ENCODE results near the gene KCP. TPM values are rescaled to one million over a fixed set of nuclear protein-coding genes. Genes with fewer than 3 reads are reported as not detected.
A peak's percentile ranks its signal among the peaks of the same experiment; 100 is the strongest.

Gene KCP
- total RNA-seq, 6 experiments from 2014 or later, result 0.10 to 0.22 (median 0.12) TPM; not detected in 2

GRCh38 chr7:128954150-128954549 lies 43.6 kb upstream of the KCP start:
- no peaks in the 10 kb centered on the region for H3K9me3 ChIP-seq
- H3K4me3 ChIP-seq, result no peak overlapping the region
- ATAC-seq (no peak), DNase-seq (no peak)
- H3K36me3 ChIP-seq, result peaks cover 0 to 53% (median 14%) of the 10 kb centered on the region in 4 donors
- H3K27me3 ChIP-seq, result no peaks in the 10 kb centered on the region
- intact Hi-C loops (cut with DNase I), result no loop called here
- TF ChIP-seq CTCF (IDR thresholded peaks at IDR 0.05), result no peak
- no peak for TF ChIP-seq POLR2A (IDR thresholded peaks at IDR 0.05)
- 81% methylated on average over 2 of the region's 2 CpGs for WGBS (ENCODE audit: insufficient coverage, low coverage, low lambda C conversion rate, missing lambda C conversion rate)
- no peaks in the 10 kb centered on the region for H3K4me1 ChIP-seq
- no peak overlapping the region for H3K27ac ChIP-seq

- no peaks in the 10 kb centered on the region for H3K4me1 ChIP-seq
- no peak overlapping the region for H3K27ac ChIP-seq
- H3K4me3 ChIP-seq, result no peak overlapping the region
- WGBS (ENCODE audit: insufficient coverage, low coverage, low lambda C conversion rate, missing lambda C conversion rate), result 76% methylated on average over 5 of the region's 5 CpGs
- TF ChIP-seq CTCF (IDR thresholded peaks at IDR 0.05) (no peak), POLR2A (IDR thresholded peaks at IDR 0.05) (no peak)
- no peaks in the 10 kb centered on the region for H3K27me3 ChIP-seq
- H3K36me3 ChIP-seq, result peaks cover 0 to 28% (median 5%) of the 10 kb centered on the region in 4 donors
- intact Hi-C loops (cut with DNase I), result no loop called here
- no peaks in the 10 kb centered on the region for H3K9me3 ChIP-seq
- no peak for ATAC-seq
- no peak for DNase-seq
These were observed 40.8 kb upstream of the KCP start for GRCh38 chr7:128951296-128951695.

GRCh38 chr7:128948976-128949760 lies 38.7 kb upstream of the KCP start:
- peak; percentile 25 to 52 (median 28) for ATAC-seq
- DNase-seq, result no peak

GRCh38 chr7:128948312-128948973 lies 37.9 kb upstream of the KCP start:
- intact Hi-C loops (cut with DNase I), result no loop called here
- DNase-seq (peak in 1 of 3 donors; percentile 59), ATAC-seq (peak; percentile 39 to 64 (median 46))
- Histone ChIP-seq H3K36me3 (no peaks in the 10 kb centered on the region), H3K27me3 (no peaks in the 10 kb centered on the region), H3K4me1 (no peaks in the 10 kb centered on the region), H3K9me3 (no peaks in the 10 kb centered on the region), H3K27ac (no peak overlapping the region), H3K4me3 (no peak overlapping the region)
- WGBS (ENCODE audit: insufficient coverage, low coverage, low lambda C conversion rate, missing lambda C conversion rate), result 49% methylated on average over 4 of the region's 12 CpGs
- no peak for TF ChIP-seq POLR2A (IDR thresholded peaks at IDR 0.05)
- TF ChIP-seq CTCF (IDR thresholded peaks at IDR 0.05), result no peak

More at GRCh38 chr7:128948976-128949760, 38.7 kb upstream of the KCP start:
- no peaks in the 10 kb centered on the region for H3K4me1 ChIP-seq
- WGBS (ENCODE audit: insufficient coverage, low coverage, low lambda C conversion rate, missing lambda C conversion rate), result 89% methylated on average over 1 of the region's 4 CpGs
- no peaks in the 10 kb centered on the region for H3K27me3 ChIP-seq
- H3K9me3 ChIP-seq, result no peaks in the 10 kb centered on the region
- no peak overlapping the region for H3K4me3 ChIP-seq
- no peak for TF ChIP-seq POLR2A (IDR thresholded peaks at IDR 0.05)
- no peak for TF ChIP-seq CTCF (IDR thresholded peaks at IDR 0.05)
- no peak overlapping the region for H3K27ac ChIP-seq
- peaks cover 0 to 7% (median 0%) of the 10 kb centered on the region in 4 donors for H3K36me3 ChIP-seq
- intact Hi-C loops (cut with DNase I), result no loop called here
